Endothelial cell of umbilical vein (primary cell): ENCODE data around the gene OOSP4B. TPM values are rescaled to one million over a fixed set of nuclear protein-coding genes. Genes with fewer than 3 reads are reported as not detected.

Experiments
- BruUV-seq: library from RNA; stranded (reverse); fragments of 400-500 nt; replicated peaks from 2 replicates; lab custom pipeline; 2021; lab: Mats Ljungman, UMichigan
- CTCF ChIA-PET: fragments of 300-600, 350-600 bp; sonication (Branson Sonifier 250); formaldehyde crosslinking; loops from one replicate; lab custom pipeline; 2021; ENCODE audit warnings: antibody characterized with exemption, inconsistent platforms; lab: Charles Lee
- POLR2A ChIA-PET: fragments of 300-600, 350-600 bp; sonication (Branson Sonifier 250); formaldehyde crosslinking; loops from one replicate; lab custom pipeline; 2021; ENCODE audit warnings: antibody characterized with exemption, inconsistent platforms; lab: Charles Lee
- DNase-seq: peaks from one replicate; pipeline ENCODE4 v3.0.0-alpha.2; 2011; ENCODE audit warnings: low read depth, low spot score
- FAIRE-seq: peaks from 2 replicates; lab custom pipeline; 2011; peaks lifted over from hg19 to GRCh38; lab: Jason Lieb, UNC
- H2AFZ ChIP-seq: 2 replicates; pipeline ENCODE4 v1.6.0; 2012; ENCODE audit warnings: low read depth, low read length, control low read depth, inconsistent platforms
- H3K27ac ChIP-seq: 2 replicates; pipeline ENCODE4 v1.5.1; 2011; ENCODE audit warnings: low read depth, mild to moderate bottlenecking, control low read depth, low read length, moderate library complexity; ENCODE audit not compliant: insufficient read depth
- H3K27me3 ChIP-seq, 2 experiments: 2 replicates each; pipeline versions ENCODE4 v1.6.0 to v1.6.1; 2011; ENCODE audit warnings: low read length in 2 of 2, mixed read lengths in 1 of 2; ENCODE audit not compliant: control insufficient read depth in 2 of 2, insufficient read depth in 2 of 2
- H3K36me3 ChIP-seq, 2 experiments: 2 replicates in 1 of 2; 3 replicates in 1 of 2; pipeline ENCODE4 v1.5.1; 2011; ENCODE audit warnings: low read length in 2 of 2, mild to moderate bottlenecking in 1 of 2, moderate library complexity in 1 of 2; ENCODE audit not compliant: control insufficient read depth in 2 of 2, insufficient read depth in 2 of 2; ENCODE audit errors: extremely low read depth in 1 of 2
- H3K4me1 ChIP-seq: 3 replicates; pipeline ENCODE4 v1.5.1; 2011; ENCODE audit warnings: mild to moderate bottlenecking, low read length; ENCODE audit not compliant: control insufficient read depth, insufficient read depth; ENCODE audit errors: extremely low read depth
- H3K4me2 ChIP-seq: 2 replicates; pipeline ENCODE4 v1.6.1; 2011; ENCODE audit warnings: low read length, control low read depth, mixed read lengths; ENCODE audit not compliant: insufficient read depth
- H3K4me3 ChIP-seq, 3 experiments: fragments of 200-600 bp in 1 of 3; sonication (generic), shearing (Covaris generic) in 1 of 3; replicated peaks in 1 of 3; 2 replicates each; pipeline ENCODE4 v1.5.1; 2011 to 2016; ENCODE audit warnings: control low read depth in 3 of 3, low read length in 3 of 3, mild to moderate bottlenecking in 2 of 3, inconsistent platforms in 1 of 3, low read depth in 1 of 3, moderate library complexity in 1 of 3; ENCODE audit not compliant: insufficient read depth in 1 of 3
- H3K79me2 ChIP-seq: 2 replicates; pipeline ENCODE4 v1.6.0; 2012; ENCODE audit warnings: low read length, inconsistent platforms; ENCODE audit not compliant: control insufficient read depth, insufficient read depth
- H3K9ac ChIP-seq: replicated peaks from 2 replicates; pipeline ENCODE3; 2011; ENCODE audit warnings: low read length, control low read depth; ENCODE audit not compliant: insufficient read depth; ENCODE audit errors: extremely low read depth
- H3K9me1 ChIP-seq: replicated peaks from 3 replicates; pipeline ENCODE4 v1.6.0; 2011; ENCODE audit warnings: mild to moderate bottlenecking, low read length; ENCODE audit not compliant: control insufficient read depth, insufficient read depth; ENCODE audit errors: extremely low read depth
- H3K9me3 ChIP-seq: replicated peaks from 2 replicates; pipeline ENCODE4 v1.5.1; 2012; ENCODE audit warnings: low read length, inconsistent platforms; ENCODE audit not compliant: control insufficient read depth, insufficient read depth
- H4K20me1 ChIP-seq: replicated peaks from 2 replicates; pipeline ENCODE3; 2011; ENCODE audit warnings: mild to moderate bottlenecking, low read length; ENCODE audit not compliant: control insufficient read depth, insufficient read depth; ENCODE audit errors: extremely low read depth
- EZH2 ChIP-seq: IDR thresholded peaks from 2 replicates; pipeline ENCODE4 v1.6.1; 2012; ENCODE audit warnings: borderline replicate concordance, low read depth, mild to moderate bottlenecking, moderate library complexity, low read length, inconsistent platforms; ENCODE audit not compliant: severe bottlenecking
- FOS ChIP-seq: IDR thresholded peaks from 2 replicates; pipeline ENCODE4 v1.6.1; 2011; ENCODE audit warnings: mild to moderate bottlenecking, low read length, moderate library complexity, borderline replicate concordance; ENCODE audit not compliant: insufficient read depth
- GATA2 ChIP-seq: IDR thresholded peaks from 2 replicates; pipeline ENCODE4 v1.7.0; 2011; ENCODE audit warnings: low read depth, mild to moderate bottlenecking, moderate library complexity, mixed read lengths, low read length; ENCODE audit not compliant: insufficient read length, insufficient read depth
- JUN ChIP-seq: IDR thresholded peaks from 2 replicates; pipeline ENCODE4 v1.6.1; 2011; ENCODE audit warnings: borderline replicate concordance, low read depth; ENCODE audit not compliant: insufficient read length, insufficient read depth
- MYC ChIP-seq: IDR thresholded peaks from one replicate; pipeline ENCODE4 v1.6.1; 2011; ENCODE audit warnings: mild to moderate bottlenecking, low read depth, low read length
- POLR2A ChIP-seq: IDR thresholded peaks from 2 replicates; pipeline ENCODE4 v1.6.1; 2012; ENCODE audit warnings: low read depth, mild to moderate bottlenecking, control low read depth, low read length
- POLR2AphosphoS5 ChIP-seq: IDR thresholded peaks from 2 replicates; pipeline ENCODE4 v1.6.1; 2012; ENCODE audit warnings: low read depth, mild to moderate bottlenecking, control low read depth, low read length, moderate library complexity; ENCODE audit not compliant: insufficient read depth
- dilution Hi-C: fragments of 300-500 bp; cut with MboI; formaldehyde crosslinking; loops from one replicate; pipeline ENCODE4 v1.15.0; 2019; ENCODE audit warnings: low sequenced_read_pairs; ENCODE audit not compliant: extremely low pct_ligation_motif_present
- intact Hi-C: fragments of 100-400 bp; cut with micrococcal nuclease; formaldehyde crosslinking; loops from one replicate; pipeline ENCODE4 v1.10.0; 2022
- polyA plus RNA-seq, 4 experiments: library from polyadenylated mRNA; depleted of rRNA in 3 of 4; stranded (reverse) in 3 of 4; unstranded in 1 of 4; fragments of >200 nt; gene quantifications; 2 replicates each; pipeline versions ENCODE4 v1.2.1 to v1.2.3, GENCODE V29; 2011 to 2012; ENCODE audit warnings: missing spikeins in 1 of 4
- total RNA-seq: library from RNA; stranded (reverse); gene quantifications from 2 replicates; pipeline ENCODE4 v1.2.3, GENCODE V29; 2021
- TF ChIP-seq, protein P1 (sequence below): IDR thresholded peaks from 2 replicates; pipeline ENCODE4 v1.6.1; 2011; ENCODE audit not compliant: insufficient read depth, insufficient read length
- TF ChIP-seq, protein P2 (sequence below), 2 donors: IDR thresholded peaks; 1 replicate in 1 of 2; 2 replicates in 1 of 2; pipeline ENCODE4 v1.5.1; 2011; ENCODE audit warnings: low read length in 2 of 2, mild to moderate bottlenecking in 2 of 2, moderate library complexity in 2 of 2, control low read depth in 1 of 2, inconsistent platforms in 1 of 2, low read depth in 1 of 2; ENCODE audit not compliant: insufficient read depth in 1 of 2; ENCODE audit errors: extremely low read depth in 1 of 2

The OOSP4B gene
- total and polyA plus RNA-seq, 2 donors (not counting 3 experiments of a cell fraction or from before 2014, with no cell fraction given): not detected

DNA sequence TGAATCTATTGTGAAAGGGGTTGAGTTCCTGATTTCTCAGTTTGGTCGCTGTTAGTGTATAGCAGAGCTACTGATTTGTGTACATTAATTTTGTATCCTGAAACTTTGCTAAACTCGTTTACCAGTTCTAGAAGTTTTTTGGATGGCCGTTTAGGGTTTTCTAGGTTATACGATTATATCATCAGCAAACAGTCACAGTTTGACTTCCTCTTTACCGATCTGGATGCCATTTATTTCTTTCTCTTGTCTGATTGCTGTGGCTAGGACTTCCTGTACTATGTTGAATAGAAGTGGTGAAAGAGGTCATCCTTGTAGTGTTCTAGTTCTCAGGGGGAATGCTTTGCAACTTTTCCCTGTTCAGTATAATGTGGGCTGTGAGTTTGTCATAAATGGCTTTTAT is 24.6 kb upstream of the OOSP4B start:
- no TSS peak for BruUV-seq
- TF ChIP-seq FOS (no peak), JUN (no peak), EZH2 (no peak), POLR2A (no peak), GATA2 (no peak), POLR2AphosphoS5 (no peak), MYC (no peak)
- TF ChIP-seq, protein P1, sequence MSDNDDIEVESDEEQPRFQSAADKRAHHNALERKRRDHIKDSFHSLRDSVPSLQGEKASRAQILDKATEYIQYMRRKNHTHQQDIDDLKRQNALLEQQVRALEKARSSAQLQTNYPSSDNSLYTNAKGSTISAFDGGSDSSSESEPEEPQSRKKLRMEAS: no peak
- TF ChIP-seq, protein P2, sequence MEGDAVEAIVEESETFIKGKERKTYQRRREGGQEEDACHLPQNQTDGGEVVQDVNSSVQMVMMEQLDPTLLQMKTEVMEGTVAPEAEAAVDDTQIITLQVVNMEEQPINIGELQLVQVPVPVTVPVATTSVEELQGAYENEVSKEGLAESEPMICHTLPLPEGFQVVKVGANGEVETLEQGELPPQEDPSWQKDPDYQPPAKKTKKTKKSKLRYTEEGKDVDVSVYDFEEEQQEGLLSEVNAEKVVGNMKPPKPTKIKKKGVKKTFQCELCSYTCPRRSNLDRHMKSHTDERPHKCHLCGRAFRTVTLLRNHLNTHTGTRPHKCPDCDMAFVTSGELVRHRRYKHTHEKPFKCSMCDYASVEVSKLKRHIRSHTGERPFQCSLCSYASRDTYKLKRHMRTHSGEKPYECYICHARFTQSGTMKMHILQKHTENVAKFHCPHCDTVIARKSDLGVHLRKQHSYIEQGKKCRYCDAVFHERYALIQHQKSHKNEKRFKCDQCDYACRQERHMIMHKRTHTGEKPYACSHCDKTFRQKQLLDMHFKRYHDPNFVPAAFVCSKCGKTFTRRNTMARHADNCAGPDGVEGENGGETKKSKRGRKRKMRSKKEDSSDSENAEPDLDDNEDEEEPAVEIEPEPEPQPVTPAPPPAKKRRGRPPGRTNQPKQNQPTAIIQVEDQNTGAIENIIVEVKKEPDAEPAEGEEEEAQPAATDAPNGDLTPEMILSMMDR (IDR thresholded peaks at IDR 0.05; ENCODE audit: extremely low read depth in 1 of 2, insufficient read depth in 1 of 2, low read depth in 1 of 2, low read length in 2 of 2): no peak
- H3K36me3 ChIP-seq: no peaks in the 10 kb centered on the region
- H3K4me1 ChIP-seq: no peaks in the 10 kb centered on the region
- no peaks in the 10 kb centered on the region for H3K9me1 ChIP-seq
- peaks cover 3 to 4% of the 10 kb centered on the region in 2 experiments for H3K27me3 ChIP-seq
- H3K4me3 ChIP-seq: no peak overlapping the region
- dilution Hi-C loops (no loop called here), intact Hi-C loops (no loop called here)
- FAIRE-seq: no peak
- POLR2A ChIA-PET: no interaction called here
- no peaks in the 10 kb centered on the region for H3K79me2 ChIP-seq
- H4K20me1 ChIP-seq: no peaks in the 10 kb centered on the region
- no peaks in the 10 kb centered on the region for H3K9me3 ChIP-seq
- H3K9ac ChIP-seq: no peak overlapping the region
- no peak overlapping the region for H2AFZ ChIP-seq
- CTCF ChIA-PET: no interaction called here
- H3K4me2 ChIP-seq: no peak overlapping the region
- H3K27ac ChIP-seq: no peak overlapping the region
- DNase-seq: no peak
